Adrenal gland (tissue), 5 donors: Measurements from ENCODE around the gene CERK.
"Not testable (repeated sequence)": the region's sequence is repeated elsewhere in the genome, so short reads cannot be mapped to it uniquely, and the experiment has no call there.

Experiments
- CTCF ChIP-seq, 6 experiments: fragments of 450-650 bp in 4 of 6; fragments of 200-600 bp in 2 of 6; sonication (generic) in 1 of 6; IDR thresholded peaks; 1 replicate in 5 of 6; 2 replicates in 1 of 6; pipeline versions ENCODE4 v1.5.1 to v1.8.0; 2016 to 2021; ENCODE audit warnings: antibody characterized with exemption in 6 of 6, mild to moderate bottlenecking in 2 of 6, moderate library complexity in 1 of 6
- POLR2A ChIP-seq, 2 donors: fragments of 450-650 bp; IDR thresholded peaks; one replicate each; pipeline ENCODE4 v1.6.1; 2017; ENCODE audit warnings: antibody characterized with exemption in 2 of 2, mild to moderate bottlenecking in 2 of 2, moderate library complexity in 1 of 2
- donor health status: DM: no; HTN: no; CAD: no.

GRCh38 chr22:46634973-46635685, 102.9 kb downstream of the CERK start:
- not testable (repeated sequence) for TF ChIP-seq CTCF, POLR2A (IDR thresholded peaks at IDR 0.05)
